ENCODE data around the gene ULBP3.
"Not testable (repeated sequence)": the region's sequence is repeated elsewhere in the genome, so short reads cannot be mapped to it uniquely, and the experiment has no call there.

Gene ULBP3

GRCh38 chr6:150015281-150016001 lies 53.5 kb downstream of the ULBP3 start:
- not testable (repeated sequence) for DNase-seq (ENCODE audit: low spot score)

- DNase-seq (ENCODE audit: low spot score): not testable (repeated sequence)
Observed at GRCh38 chr6:150014623-150015280, 54.2 kb downstream of the ULBP3 start.

- DNase-seq (ENCODE audit: low spot score): not testable (repeated sequence)
Observed at GRCh38 chr6:150013785-150014622, 54.9 kb downstream of the ULBP3 start.

- DNase-seq (ENCODE audit: low spot score): not testable (repeated sequence)
Observed at GRCh38 chr6:150012846-150013784, 55.8 kb downstream of the ULBP3 start.

Data from kidney capillary endothelial cell (primary cell).